HCT116 (cell line): ENCODE results near the gene SAE1. TPM values are rescaled to one million over a fixed set of nuclear protein-coding genes. Genes with fewer than 3 reads are reported as not detected.

Experiments used
- ATAC-seq: fragments of 200-7000 bp; cut with Tn5 transposase; 2 replicates; pipeline ENCODE4 v1.9.1; 2020; ENCODE audit warnings: mild to moderate bottlenecking, moderate library complexity
- BruUV-seq: library from RNA; stranded (reverse); fragments of 400-500 nt; replicated peaks from 2 replicates; lab custom pipeline; 2021; lab: Mats Ljungman, UMichigan
- CTCF ChIA-PET: fragments of 300-600 bp; sonication (Branson Sonifier 250); formaldehyde crosslinking; loops from one replicate; lab custom pipeline; 2021; ENCODE audit warnings: antibody characterized with exemption; lab: Charles Lee
- POLR2A ChIA-PET: fragments of 300-600, 350-600 bp; sonication (Branson Sonifier 250); formaldehyde crosslinking; loops from one replicate; lab custom pipeline; 2021; ENCODE audit warnings: antibody characterized with exemption; lab: Charles Lee
- RAD21 ChIA-PET, 2 experiments: fragments of 300-600 bp; sonication (Branson Sonifier 250); formaldehyde crosslinking; loops; one replicate each; lab custom pipeline; 2023; ENCODE audit warnings: low total read pairs in 2 of 2; ENCODE audit not compliant: uncharacterized antibody in 2 of 2, unreplicated experiment in 2 of 2, low non-redundant PET in 1 of 2; lab: Charles Lee
- DNase-seq: peaks from one replicate; pipeline ENCODE4 v3.0.0-alpha.2; 2010; ENCODE audit warnings: low read depth, low spot score
- H2AFZ ChIP-seq: fragments of 200-600 bp; shearing (Covaris generic), sonication (generic); 2 replicates; pipeline ENCODE4 v1.6.1; 2017; ENCODE audit warnings: low read depth, mixed run types, mixed read lengths, antibody characterized with exemption, low read length; ENCODE audit not compliant: poor library complexity, severe bottlenecking
- H3K27ac ChIP-seq: 2 replicates; pipeline ENCODE4 v1.5.1; 2012; ENCODE audit warnings: low read depth, low read length
- H3K27me3 ChIP-seq: fragments of 200-600 bp; sonication (generic); 2 replicates; pipeline ENCODE4 v1.6.1; 2016; ENCODE audit warnings: mixed run types, low read length, mixed read lengths; ENCODE audit not compliant: insufficient read depth
- H3K36me3 ChIP-seq, 2 experiments: fragments of 200-500 bp in 1 of 2; fragments of 200-600 bp in 1 of 2; sonication (Bioruptor generic) in 1 of 2; sonication (generic) in 1 of 2; 2 replicates each; pipeline versions ENCODE4 v1.5.1 to v1.6.1; 2014 to 2016; ENCODE audit warnings: low read length in 2 of 2, inconsistent platforms in 1 of 2, mixed read lengths in 1 of 2, mixed run types in 1 of 2; ENCODE audit not compliant: insufficient read depth in 2 of 2, control insufficient read depth in 1 of 2
- H3K4me1 ChIP-seq, 2 experiments: fragments of 200-600 bp in 1 of 2; sonication (generic) in 1 of 2; 2 replicates each; pipeline versions ENCODE4 v1.5.1 to v1.6.1; 2012 to 2017; ENCODE audit warnings: low read length in 2 of 2, inconsistent platforms in 1 of 2, mild to moderate bottlenecking in 1 of 2, mixed read lengths in 1 of 2, mixed run types in 1 of 2, moderate library complexity in 1 of 2; ENCODE audit not compliant: insufficient read depth in 2 of 2, control insufficient read depth in 1 of 2
- H3K4me2 ChIP-seq: fragments of 200-600 bp; sonication (generic); 2 replicates; pipeline ENCODE4 v1.6.1; 2017; ENCODE audit warnings: mixed run types, low read length, mixed read lengths
- H3K4me3 ChIP-seq, 2 experiments: fragments of 200-600 bp in 1 of 2; sonication (generic) in 1 of 2; replicated peaks in 1 of 2; 2 replicates each; pipeline ENCODE4 v1.5.1; 2011 to 2016; ENCODE audit warnings: low read length in 2 of 2, control low read depth in 1 of 2, low read depth in 1 of 2, mild to moderate bottlenecking in 1 of 2, mixed read lengths in 1 of 2, mixed run types in 1 of 2
- H3K79me2 ChIP-seq: fragments of 200-600 bp; sonication (generic); 2 replicates; pipeline ENCODE4 v1.6.1; 2017; ENCODE audit warnings: mild to moderate bottlenecking, mixed run types, low read length, moderate library complexity, mixed read lengths; ENCODE audit not compliant: insufficient read depth
- H3K9ac ChIP-seq: fragments of 200-600 bp; sonication (generic); 2 replicates; pipeline ENCODE4 v1.6.1; 2016; ENCODE audit warnings: low read length, mixed read lengths
- H3K9me2 ChIP-seq: fragments of 200-600 bp; sonication (generic), shearing (Covaris generic); 2 replicates; pipeline ENCODE4 v1.6.1; 2017; ENCODE audit warnings: mixed run types, mild to moderate bottlenecking, moderate library complexity; ENCODE audit not compliant: insufficient read depth
- H3K9me3 ChIP-seq, 2 experiments: fragments of 200-500 bp in 1 of 2; fragments of 200-600 bp in 1 of 2; sonication (Bioruptor generic) in 1 of 2; sonication (generic) in 1 of 2; 2 replicates each; pipeline ENCODE4 v1.6.1; 2014 to 2017; ENCODE audit warnings: low read length in 2 of 2, mixed read lengths in 2 of 2, inconsistent platforms in 1 of 2, low read depth in 1 of 2, mild to moderate bottlenecking in 1 of 2, mixed run types in 1 of 2, moderate library complexity in 1 of 2; ENCODE audit not compliant: control insufficient read depth in 1 of 2, insufficient read depth in 1 of 2
- H4K20me1 ChIP-seq: fragments of 200-600 bp; sonication (generic), shearing (Covaris generic); 2 replicates; pipeline ENCODE4 v1.6.1; 2017; ENCODE audit warnings: mixed run types, mild to moderate bottlenecking, moderate library complexity; ENCODE audit not compliant: insufficient read depth
- CBX3 ChIP-seq: IDR thresholded peaks from 2 replicates; pipeline ENCODE4 v1.6.1; 2012; ENCODE audit warnings: low read depth
- CEBPB ChIP-seq: IDR thresholded peaks from 2 replicates; pipeline ENCODE4 v1.6.1; 2012; ENCODE audit warnings: low read depth
- CTCF ChIP-seq, 3 experiments: fragments of 200-600 bp in 1 of 3; sonication (generic) in 1 of 3; IDR thresholded peaks in 2 of 3; conservative IDR thresholded peaks in 1 of 3; 2 replicates each; pipeline ENCODE4 v1.5.1; 2012 to 2017; ENCODE audit warnings: low read depth in 2 of 3, low read length in 2 of 3, antibody characterized with exemption in 1 of 3, borderline replicate concordance in 1 of 3, control low read depth in 1 of 3, mild to moderate bottlenecking in 1 of 3, mixed read lengths in 1 of 3, mixed run types in 1 of 3, moderate library complexity in 1 of 3; ENCODE audit not compliant: insufficient read depth in 1 of 3
- EGR1 ChIP-seq: IDR thresholded peaks from 2 replicates; pipeline ENCODE4 v1.6.1; 2012; ENCODE audit warnings: low read depth
- ELF1 ChIP-seq: IDR thresholded peaks from 2 replicates; pipeline ENCODE4 v1.6.1; 2012; ENCODE audit warnings: low read depth, borderline replicate concordance
- EZH2 ChIP-seq: fragments of 200-600 bp; sonication (generic); IDR thresholded peaks from 2 replicates; pipeline ENCODE4 v1.6.1; 2017; ENCODE audit warnings: antibody characterized with exemption, mixed run types
- EZH2phosphoT487 ChIP-seq: fragments of 200-600 bp; IDR thresholded peaks from 2 replicates; pipeline ENCODE4 v1.6.1; 2018; ENCODE audit warnings: antibody characterized with exemption, borderline replicate concordance
- FOSL1 ChIP-seq: IDR thresholded peaks from 2 replicates; pipeline ENCODE4 v1.6.1; 2012; ENCODE audit warnings: low read depth
- JUND ChIP-seq: IDR thresholded peaks from 2 replicates; pipeline ENCODE4 v1.6.1; 2012
- MAX ChIP-seq: IDR thresholded peaks from 2 replicates; pipeline ENCODE4 v1.6.1; 2012
- POLR2A ChIP-seq: IDR thresholded peaks from 2 replicates; pipeline ENCODE4 v1.7.0; 2011; ENCODE audit warnings: borderline replicate concordance; ENCODE audit not compliant: insufficient read depth, insufficient read length; ENCODE audit errors: extremely low read depth
- POLR2AphosphoS5 ChIP-seq: IDR thresholded peaks from 2 replicates; pipeline ENCODE4 v1.6.1; 2011; ENCODE audit warnings: mild to moderate bottlenecking, low read depth, low read length, moderate library complexity
- RAD21 ChIP-seq: IDR thresholded peaks from 2 replicates; pipeline ENCODE4 v1.6.1; 2012; ENCODE audit warnings: low read depth, mild to moderate bottlenecking
- REST ChIP-seq: IDR thresholded peaks from 2 replicates; pipeline ENCODE4 v1.6.1; 2012; ENCODE audit warnings: low read depth
- SP1 ChIP-seq: IDR thresholded peaks from 2 replicates; pipeline ENCODE4 v1.6.1; 2012; ENCODE audit warnings: low read depth
- TCF7L2 ChIP-seq: IDR thresholded peaks from 2 replicates; pipeline ENCODE4 v1.7.0; 2011; ENCODE audit warnings: borderline replicate concordance, inconsistent platforms; ENCODE audit not compliant: insufficient read depth, insufficient read length; ENCODE audit errors: extremely low read depth
- YY1 ChIP-seq: IDR thresholded peaks from 2 replicates; pipeline ENCODE4 v1.6.1; 2011; ENCODE audit warnings: low read length, low read depth, moderate library complexity, mild to moderate bottlenecking; ENCODE audit not compliant: insufficient replicate concordance; ENCODE audit errors: extremely low read depth
- ZBTB33 ChIP-seq: IDR thresholded peaks from 2 replicates; pipeline ENCODE4 v1.6.1; 2011; ENCODE audit warnings: mild to moderate bottlenecking, low read length, moderate library complexity; ENCODE audit not compliant: insufficient replicate concordance; ENCODE audit errors: extremely low read depth
- ZFX ChIP-seq: fragments of 450-650 bp; IDR thresholded peaks from 2 replicates; pipeline ENCODE4 v1.6.1; 2017
- ZNF274 ChIP-seq: fragments of 200-500 bp; sonication (Bioruptor generic); IDR thresholded peaks from 2 replicates; pipeline ENCODE4 v1.6.1; 2014; ENCODE audit warnings: mild to moderate bottlenecking, low read depth, low read length, inconsistent platforms
- intact Hi-C: fragments of 100-400 bp; cut with micrococcal nuclease; formaldehyde crosslinking; loops from 2 replicates; pipeline ENCODE4 v1.10.0; 2022
- total RNA-seq: library from RNA; stranded (reverse); gene quantifications from one replicate; pipeline ENCODE4 v1.2.1, GENCODE V29; 2021; ENCODE audit not compliant: unreplicated experiment

The SAE1 gene
- total RNA-seq, 1 experiment from 2014 or later = 213 TPM

GRCh38 chr19:47107202-47107952 lies 23.3 kb upstream of the SAE1 start:
- Histone ChIP-seq H3K9me2 (no peaks in the 10 kb centered on the region), H2AFZ (no peak overlapping the region), H3K4me2 (peak overlapping the region; percentile 1; the same call in 1 of the 2 replicates), H3K27me3 (no peaks in the 10 kb centered on the region), H3K36me3 (peaks cover 2 to 12% of the 10 kb centered on the region in 2 experiments; a peak in 1 of 4 replicates), H4K20me1 (no peaks in the 10 kb centered on the region), H3K4me3 (no peak overlapping the region), H3K9me3 (no peaks in the 10 kb centered on the region), H3K9ac (no peak overlapping the region), H3K27ac (no peak overlapping the region), H3K79me2 (peaks cover 66% of the 10 kb centered on the region), H3K4me1 (peaks cover 10 to 36% of the 10 kb centered on the region in 2 experiments)
- ATAC-seq (no peak), DNase-seq (no peak)
- CTCF ChIA-PET = interaction anchor here (1.1 kb wide), 1 partner anchor 18 kb away, joined by 3 read pairs; no protein-coding TSS in a partner anchor
- POLR2A ChIA-PET = no interaction called here
- intact Hi-C loops = no loop called here
- RAD21 ChIA-PET = no interaction called here
- BruUV-seq = no TSS peak
- TF ChIP-seq SP1 (no peak), CTCF (IDR thresholded peaks at IDR 0.05 in 2 of 3, conservative IDR thresholded peaks at IDR 0.05 in 1 of 3; ENCODE audit: borderline replicate concordance in 1 of 3, insufficient read depth in 1 of 3, low read depth in 2 of 3, low read length in 2 of 3) (no peak), CEBPB (no peak), REST (no peak), ZNF274 (no peak), CBX3 (no peak), EZH2phosphoT487 (no peak), EZH2 (no peak), POLR2A (no peak), TCF7L2 (no peak), ZFX (no peak), YY1 (no peak), EGR1 (no peak), ELF1 (no peak), MAX (no peak), FOSL1 (no peak), JUND (no peak), ZBTB33 (no peak), RAD21 (no peak), POLR2AphosphoS5 (no peak)
